AG04450 (cell line): ENCODE results near the gene ITGB3. TPM values are rescaled to one million over a fixed set of nuclear protein-coding genes. Genes with fewer than 3 reads are reported as not detected.

Experiments
- CTCF ChIA-PET: fragments of 300-600, 350-600 bp; formaldehyde crosslinking; extraction: SDS; loops from one replicate; lab custom pipeline; 2022; ENCODE audit warnings: antibody characterized with exemption, inconsistent platforms; lab: Charles Lee
- POLR2A ChIA-PET: fragments of 350-600 bp; formaldehyde crosslinking; extraction: SDS; loops from one replicate; lab custom pipeline; 2021; ENCODE audit warnings: antibody characterized with exemption, inconsistent platforms; lab: Yijun Ruan, JAX
- DNase-seq: peaks from one replicate; pipeline ENCODE4 v3.0.0-alpha.2; 2011; ENCODE audit warnings: low read depth, low spot score
- H3K27ac ChIP-seq: one replicate; pipeline ENCODE4 v1.5.1; 2012; ENCODE audit warnings: low read depth, low read length, control low read depth
- H3K27me3 ChIP-seq: one replicate; pipeline ENCODE4 v1.6.0; 2012; ENCODE audit warnings: low read length; ENCODE audit not compliant: control insufficient read depth, insufficient read depth
- H3K4me3 ChIP-seq: 2 replicates; pipeline ENCODE4 v1.5.1; 2011; ENCODE audit warnings: mild to moderate bottlenecking, low read depth, low read length, control low read depth
- H3K9me3 ChIP-seq: 2 replicates; pipeline ENCODE4 v1.5.1; 2012; ENCODE audit warnings: low read length; ENCODE audit not compliant: control insufficient read depth, insufficient read depth
- CTCF ChIP-seq: IDR thresholded peaks from 2 replicates; pipeline ENCODE4 v1.5.1; 2011; ENCODE audit warnings: low read depth, low read length, control low read depth, inconsistent platforms
- polyA plus RNA-seq: library from polyadenylated mRNA; depleted of rRNA; stranded (reverse); fragments of >200 nt; gene quantifications from 2 replicates; pipeline ENCODE4 v1.2.3, GENCODE V29; 2011

ITGB3 gene
- polyA plus RNA-seq, 1 experiment, result 26.2 TPM

GRCh38 chr17:47281216-47281615, 27.6 kb downstream of the ITGB3 start:
- ChIA-PET CTCF (interaction anchor here (1.0 kb wide), 1 partner anchor 52 kb away, joined by 4 read pairs; no protein-coding TSS in a partner anchor), POLR2A (no interaction called here)
- TF ChIP-seq CTCF, result no peak
- H3K4me3 ChIP-seq, result no peak overlapping the region
- H3K27ac ChIP-seq, result no peak overlapping the region
- no peaks in the 10 kb centered on the region for H3K27me3 ChIP-seq
- no peak for DNase-seq
- H3K9me3 ChIP-seq, result no peaks in the 10 kb centered on the region

GRCh38 chr17:47285003-47285402, 31.4 kb downstream of the ITGB3 start:
- POLR2A ChIA-PET, result no interaction called here
- no peaks in the 10 kb centered on the region for H3K27me3 ChIP-seq
- no peak for DNase-seq
- H3K4me3 ChIP-seq, result no peak overlapping the region
- no peak overlapping the region for H3K27ac ChIP-seq
- CTCF ChIA-PET, result no interaction called here
- no peaks in the 10 kb centered on the region for H3K9me3 ChIP-seq
- TF ChIP-seq CTCF, result no peak

- no peak for DNase-seq
- Histone ChIP-seq H3K4me3 (no peak overlapping the region), H3K9me3 (no peaks in the 10 kb centered on the region), H3K27me3 (no peaks in the 10 kb centered on the region), H3K27ac (no peak overlapping the region)
- TF ChIP-seq CTCF, result no peak
- CTCF ChIA-PET, result no interaction called here
- POLR2A ChIA-PET, result no interaction called here
Measured at GRCh38 chr17:47286198-47286914, 32.7 kb downstream of the ITGB3 start.

- DNase-seq, result no peak
- POLR2A ChIA-PET, result no interaction called here
- H3K27ac ChIP-seq, result no peak overlapping the region
- no peaks in the 10 kb centered on the region for H3K27me3 ChIP-seq
- no peak for TF ChIP-seq CTCF
- H3K4me3 ChIP-seq, result no peak overlapping the region
- CTCF ChIA-PET, result no interaction called here
- no peaks in the 10 kb centered on the region for H3K9me3 ChIP-seq
Measured at GRCh38 chr17:47287068-47287467, 33.4 kb downstream of the ITGB3 start.

- CTCF ChIA-PET, result interaction anchor here (0.6 kb wide), 1 partner anchor 62 kb away, joined by 6 read pairs; no protein-coding TSS in a partner anchor
- Histone ChIP-seq H3K4me3 (no peak overlapping the region), H3K27me3 (no peaks in the 10 kb centered on the region), H3K27ac (no peak overlapping the region), H3K9me3 (no peaks in the 10 kb centered on the region)
- POLR2A ChIA-PET, result no interaction called here
- no peak for DNase-seq
- TF ChIP-seq CTCF, result no peak
Measured at GRCh38 chr17:47287639-47288038, 34.0 kb downstream of the ITGB3 start.
